Daoy (cell line): ENCODE results near the gene METRNL. TPM values are rescaled to one million over a fixed set of nuclear protein-coding genes. Genes with fewer than 3 reads are reported as not detected.
"Not testable (repeated sequence)": the region's sequence is repeated elsewhere in the genome, so short reads cannot be mapped to it uniquely, and the experiment has no call there.

Experiments used
- DNase-seq: peaks from one replicate; pipeline ENCODE4 v3.0.0-alpha.2; 2015; ENCODE audit warnings: low read depth
- total RNA-seq: library from RNA; depleted of rRNA; stranded (reverse); fragments of >200 nt; shearing (Covaris generic); gene quantifications from 2 replicates; pipeline ENCODE4 v1.2.3, GENCODE V29; 2014; rRNA removed

Gene METRNL
- total RNA-seq, 1 experiment from 2014 or later: 35.5 TPM

GRCh38 chr17:83138820-83139219 is 59.4 kb downstream of the METRNL start:
- DNase-seq: no peak

GRCh38 chr17:83139541-83140248 is 60.3 kb downstream of the METRNL start:
- not testable (repeated sequence) for DNase-seq

- not testable (repeated sequence) for DNase-seq
Observed at GRCh38 chr17:83140249-83140566, 60.8 kb downstream of the METRNL start.

GRCh38 chr17:83142619-83143018 is 63.2 kb downstream of the METRNL start:
- DNase-seq: no peak

- DNase-seq: no peak
Observed at GRCh38 chr17:83143817-83144231, 64.4 kb downstream of the METRNL start.

Other genes starting within 250 kb of the METRNL start
- not detected in 2 replicates for gene ZNF750, start 239.6 kb upstream of the METRNL start, total RNA-seq